ENCODE results near the gene TBCD. TPM values are rescaled to one million over a fixed set of nuclear protein-coding genes. Genes with fewer than 3 reads are reported as not detected.
"Not testable (repeated sequence)": the region's sequence is repeated elsewhere in the genome, so short reads cannot be mapped to it uniquely, and the experiment has no call there.

TBCD gene
- total RNA-seq, 2 donors from 2014 or later = 38.9 to 74.8 TPM

DNA sequence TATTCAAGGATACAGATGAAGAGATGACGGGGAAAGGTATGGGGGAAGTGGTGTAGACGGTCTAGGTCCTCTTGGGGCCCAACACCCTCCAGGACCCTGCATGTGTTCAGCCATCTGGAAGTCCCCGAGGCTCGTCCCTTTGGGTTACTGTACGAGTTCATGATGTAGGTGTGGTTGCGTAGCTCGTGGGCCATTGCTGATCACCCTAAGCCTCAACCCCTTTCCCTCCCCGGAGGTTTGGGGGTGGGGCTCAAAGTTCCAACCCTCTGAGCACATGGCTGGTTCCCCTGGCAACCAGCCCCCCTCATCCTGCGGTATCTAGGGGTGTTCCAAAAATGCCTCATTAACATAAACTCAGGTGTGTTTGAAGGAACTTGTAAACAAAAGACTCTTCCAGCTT lies 228.8 kb downstream of the TBCD start:
- no peaks in the 10 kb centered on the region for H3K36me3 ChIP-seq (replicated peaks in 1 of 2; ENCODE audit: insufficient read depth in 1 of 2, low read depth in 2 of 2)
- H3K4me1 ChIP-seq = peaks cover 2% of the 10 kb centered on the region
- H3K27ac ChIP-seq = no peak overlapping the region
- no peaks in the 10 kb centered on the region for H3K27me3 ChIP-seq
- ATAC-seq (no peak), DNase-seq (no peak)
- no peak for TF ChIP-seq POLR2A (IDR thresholded peaks at IDR 0.05)
- no peak overlapping the region for H3K4me3 ChIP-seq
- H3K9me3 ChIP-seq = no peaks in the 10 kb centered on the region
- intact Hi-C loops (cut with DNase I) = no loop called here
- WGBS, 2 donors = 76 to 78% methylated on average over 9 of the region's 9 CpGs

DNA sequence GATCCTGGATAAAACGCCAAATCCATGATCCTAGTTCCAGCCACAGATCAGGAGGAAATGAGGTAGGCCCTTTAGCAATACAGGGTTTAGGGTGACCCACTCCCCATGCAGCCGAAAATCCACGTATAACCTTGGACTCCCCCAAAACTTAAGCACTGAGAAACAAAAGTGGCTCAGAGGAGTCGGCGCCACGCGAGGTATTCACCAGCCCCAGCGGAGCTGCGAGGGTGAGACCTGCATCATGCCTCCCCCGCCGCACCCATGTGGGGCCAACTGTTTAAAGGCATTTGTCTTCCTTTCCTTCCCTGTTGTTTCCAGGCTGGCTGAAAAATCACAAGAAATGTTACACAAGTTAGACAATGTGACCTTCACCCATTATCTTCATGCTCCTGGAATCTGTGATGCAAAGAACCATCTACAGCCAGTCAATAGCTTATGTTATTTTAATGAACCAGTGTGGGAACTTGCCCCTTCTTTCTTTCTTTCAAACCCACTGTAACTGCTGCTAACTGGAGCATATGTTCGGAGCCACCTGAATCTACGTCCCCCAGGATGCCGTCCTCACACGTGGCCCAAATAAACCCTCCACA lies 229.4 kb downstream of the TBCD start:
- Histone ChIP-seq H3K36me3 (replicated peaks in 1 of 2; ENCODE audit: insufficient read depth in 1 of 2, low read depth in 2 of 2) (no peaks in the 10 kb centered on the region), H3K4me1 (peaks cover 8% of the 10 kb centered on the region), H3K27ac (no peak overlapping the region), H3K9me3 (no peaks in the 10 kb centered on the region), H3K27me3 (no peaks in the 10 kb centered on the region), H3K4me3 (no peak overlapping the region)
- 84 to 88% methylated on average over 15 of the region's 15 CpGs for WGBS, 2 donors
- intact Hi-C loops (cut with DNase I) = no loop called here
- DNase-seq (no peak), ATAC-seq (no peak)
- TF ChIP-seq POLR2A (IDR thresholded peaks at IDR 0.05) = no peak
- TF ChIP-seq, protein P1, sequence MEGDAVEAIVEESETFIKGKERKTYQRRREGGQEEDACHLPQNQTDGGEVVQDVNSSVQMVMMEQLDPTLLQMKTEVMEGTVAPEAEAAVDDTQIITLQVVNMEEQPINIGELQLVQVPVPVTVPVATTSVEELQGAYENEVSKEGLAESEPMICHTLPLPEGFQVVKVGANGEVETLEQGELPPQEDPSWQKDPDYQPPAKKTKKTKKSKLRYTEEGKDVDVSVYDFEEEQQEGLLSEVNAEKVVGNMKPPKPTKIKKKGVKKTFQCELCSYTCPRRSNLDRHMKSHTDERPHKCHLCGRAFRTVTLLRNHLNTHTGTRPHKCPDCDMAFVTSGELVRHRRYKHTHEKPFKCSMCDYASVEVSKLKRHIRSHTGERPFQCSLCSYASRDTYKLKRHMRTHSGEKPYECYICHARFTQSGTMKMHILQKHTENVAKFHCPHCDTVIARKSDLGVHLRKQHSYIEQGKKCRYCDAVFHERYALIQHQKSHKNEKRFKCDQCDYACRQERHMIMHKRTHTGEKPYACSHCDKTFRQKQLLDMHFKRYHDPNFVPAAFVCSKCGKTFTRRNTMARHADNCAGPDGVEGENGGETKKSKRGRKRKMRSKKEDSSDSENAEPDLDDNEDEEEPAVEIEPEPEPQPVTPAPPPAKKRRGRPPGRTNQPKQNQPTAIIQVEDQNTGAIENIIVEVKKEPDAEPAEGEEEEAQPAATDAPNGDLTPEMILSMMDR (IDR thresholded peaks at IDR 0.05) = no peak

DNA sequence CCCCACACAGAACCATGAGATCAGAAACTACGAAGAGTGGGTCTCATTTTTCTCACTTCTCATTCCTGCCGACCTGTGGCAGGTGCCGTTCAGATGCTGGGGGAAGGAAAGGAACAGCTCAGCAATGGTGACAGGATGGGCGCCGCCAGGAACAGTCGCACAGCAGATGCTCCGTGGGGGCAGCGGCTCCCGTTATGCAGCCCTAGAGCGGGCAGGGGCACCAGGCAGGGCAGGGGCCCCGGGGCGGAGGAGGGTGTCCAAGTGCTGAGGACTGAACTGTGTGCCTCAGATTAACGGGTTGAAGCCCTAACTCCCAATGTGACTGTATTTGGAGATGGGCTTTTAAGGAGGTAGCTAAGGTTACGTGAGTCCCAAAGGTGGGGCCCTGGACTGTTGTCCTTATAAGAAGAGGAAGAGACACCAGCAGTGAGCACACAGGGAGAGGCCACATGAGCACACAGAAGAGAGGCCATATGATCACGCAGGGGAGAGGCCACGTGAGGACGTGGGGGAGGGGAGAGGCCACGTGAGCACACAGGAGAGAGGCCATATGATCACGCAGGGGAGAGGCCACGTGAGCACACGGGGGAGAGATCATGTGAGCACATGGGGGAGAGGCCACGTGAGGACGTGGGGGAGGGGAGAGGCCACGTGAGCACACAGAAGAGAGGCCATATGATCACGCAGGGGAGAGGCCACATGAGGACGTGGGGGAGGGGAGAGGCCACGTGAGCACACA lies 231.8 kb downstream of the TBCD start:
- ATAC-seq (no peak), DNase-seq (no peak)
- H3K9me3 ChIP-seq = no peaks in the 10 kb centered on the region
- H3K4me1 ChIP-seq = peaks cover 14% of the 10 kb centered on the region
- no peak for TF ChIP-seq POLR2A (IDR thresholded peaks at IDR 0.05)
- TF ChIP-seq, protein P1 (IDR thresholded peaks at IDR 0.05) = no peak
- H3K36me3 ChIP-seq (replicated peaks in 1 of 2; ENCODE audit: insufficient read depth in 1 of 2, low read depth in 2 of 2) = no peaks in the 10 kb centered on the region
- no peaks in the 10 kb centered on the region for H3K27me3 ChIP-seq
- intact Hi-C loops (cut with DNase I) = no loop called here
- 86 to 87% methylated on average over 27 of the region's 27 CpGs for WGBS, 2 donors
- H3K4me3 ChIP-seq = no peak overlapping the region
- H3K27ac ChIP-seq = no peak overlapping the region

DNA sequence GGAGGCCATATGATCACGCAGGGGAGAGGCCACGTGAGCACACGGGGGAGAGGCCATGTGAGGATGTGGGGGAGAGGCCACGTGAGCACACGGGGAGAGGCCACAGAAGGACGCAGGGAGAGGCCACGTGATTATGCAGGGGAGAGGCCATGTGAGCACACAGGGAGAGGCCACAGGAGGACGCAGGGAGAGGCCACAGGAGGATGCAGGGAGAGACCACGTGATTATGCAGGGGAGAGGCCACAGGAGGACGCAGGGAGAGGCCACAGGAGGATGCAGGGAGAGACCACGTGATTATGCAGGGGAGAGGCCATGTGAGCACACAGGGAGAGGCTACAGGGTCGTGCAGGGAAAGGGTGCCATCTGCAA lies 232.4 kb downstream of the TBCD start:
- H3K36me3 ChIP-seq (replicated peaks in 1 of 2; ENCODE audit: insufficient read depth in 1 of 2, low read depth in 2 of 2); H3K27ac ChIP-seq; ATAC-seq; H3K9me3 ChIP-seq; H3K27me3 ChIP-seq; intact Hi-C loops (cut with DNase I); DNase-seq; H3K4me3 ChIP-seq: not testable (repeated sequence)
- H3K4me1 ChIP-seq = peaks cover 14% of the 10 kb centered on the region
- 74 to 76% methylated on average over 12 of the region's 12 CpGs for WGBS, 2 donors

DNA sequence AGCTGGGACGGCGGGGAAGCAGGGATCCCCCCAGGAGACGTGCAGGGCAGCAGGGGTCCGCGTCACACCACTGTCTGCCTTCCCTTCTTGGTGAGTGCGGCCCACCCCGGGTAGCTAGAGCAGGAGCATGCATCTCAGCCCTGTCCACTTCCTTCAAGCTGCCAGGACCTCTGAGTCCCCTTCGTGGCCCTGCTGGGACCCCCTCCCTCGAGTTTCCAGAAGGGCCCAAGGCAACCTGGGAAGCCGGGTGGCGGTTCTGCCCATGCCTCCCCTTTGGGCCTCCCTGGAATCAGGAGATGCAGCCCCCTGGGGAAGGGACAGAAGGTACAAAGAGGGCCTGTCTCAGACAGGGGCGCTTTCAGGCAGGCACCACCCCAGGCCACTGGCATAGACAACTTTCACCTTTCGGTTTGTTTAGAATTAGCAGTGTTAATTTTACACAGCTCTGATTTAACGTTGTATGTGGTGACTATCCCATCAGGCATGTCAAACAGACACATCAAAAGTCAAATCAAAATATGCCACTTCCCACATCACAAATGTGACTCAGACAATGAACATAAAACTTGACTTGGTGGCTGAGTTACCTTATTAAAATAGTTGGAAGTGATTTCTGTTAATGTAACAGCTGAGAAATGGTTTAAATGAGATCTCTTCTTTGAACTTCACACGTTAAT lies 233.0 kb downstream of the TBCD start:
- no peaks in the 10 kb centered on the region for H3K27me3 ChIP-seq
- no peaks in the 10 kb centered on the region for H3K9me3 ChIP-seq
- H3K36me3 ChIP-seq (replicated peaks in 1 of 2; ENCODE audit: insufficient read depth in 1 of 2, low read depth in 2 of 2) = no peaks in the 10 kb centered on the region
- H3K4me1 ChIP-seq = peaks cover 14% of the 10 kb centered on the region
- no peak for TF ChIP-seq POLR2A (IDR thresholded peaks at IDR 0.05)
- TF ChIP-seq, protein P1 (IDR thresholded peaks at IDR 0.05) = no peak
- no peak overlapping the region for H3K27ac ChIP-seq
- ATAC-seq (no peak), DNase-seq (no peak)
- no peak overlapping the region for H3K4me3 ChIP-seq
- 78 to 82% methylated on average over 12 to 15 of the region's 15 CpGs for WGBS, 2 donors
- intact Hi-C loops (cut with DNase I) = no loop called here
